ENCODE results near the gene FTH1. TPM values are rescaled to one million over a fixed set of nuclear protein-coding genes. Genes with fewer than 3 reads are reported as not detected.

Gene FTH1
- total and polyA plus RNA-seq, 2 of the 8 experiments (the other 6 are each of a cell fraction or from before 2014, with no cell fraction given) = 1,153 to 1,461 TPM

- Histone ChIP-seq H3K36me3 (ENCODE audit: control insufficient read depth in 2 of 4, insufficient read depth in 4 of 4, low read length in 3 of 4) (no peaks in the 10 kb centered on the region), H3K9ac (replicated peaks in 1 of 4; ENCODE audit: extremely low read depth in 1 of 4, low read depth in 3 of 4, low read length in 3 of 4) (no peak overlapping the region), H4K20me1 (replicated peaks in 1 of 2; ENCODE audit: control insufficient read depth in 1 of 2, insufficient read depth in 2 of 2, low read length in 2 of 2) (no peaks in the 10 kb centered on the region), H2BK20ac (ENCODE audit: low read length) (no peak overlapping the region), H3K4me2 (ENCODE audit: insufficient read depth in 1 of 2, low read depth in 2 of 2, low read length in 2 of 2) (no peak overlapping the region), H3K14ac (ENCODE audit: insufficient read length) (no peak overlapping the region), H4K5ac (ENCODE audit: insufficient read length, low read depth, low read length) (no peak overlapping the region), H3K23me2 (ENCODE audit: low read depth, low read length) (no peaks in the 10 kb centered on the region; the same call in 1 of the 2 replicates), H3K23ac (ENCODE audit: insufficient read length) (no peak overlapping the region), H3K18ac (ENCODE audit: extremely low read depth, low read length) (no peak overlapping the region), H2BK120ac (replicated peaks; ENCODE audit: low read depth, low read length) (no peak overlapping the region), H3K4me3 (ENCODE audit: extremely low read depth in 1 of 4, insufficient read depth in 2 of 4, low read depth in 3 of 4, low read length in 4 of 4) (no peak overlapping the region), H3K27me3 (replicated peaks in 1 of 4; ENCODE audit: control insufficient read depth in 3 of 4, extremely low read depth in 1 of 4, insufficient read depth in 3 of 4, low read length in 3 of 4) (no peaks in the 10 kb centered on the region), H3K4me1 (replicated peaks in 1 of 4; ENCODE audit: control insufficient read depth in 3 of 4, insufficient read depth in 4 of 4, low read length in 3 of 4) (no peaks in the 10 kb centered on the region; a peak in 1 of 7 replicates), H3K79me1 (ENCODE audit: low read depth, low read length) (no peaks in the 10 kb centered on the region), H3K4ac (replicated peaks; ENCODE audit: insufficient read length, low read depth, low read length) (no peak overlapping the region), H3K9me3 (ENCODE audit: insufficient read depth in 2 of 2, low read depth in 1 of 2, low read length in 1 of 2) (no peaks in the 10 kb centered on the region), H2AFZ (ENCODE audit: low read length) (no peak overlapping the region), H3K79me2 (ENCODE audit: control insufficient read depth in 1 of 2, insufficient read depth in 2 of 2, low read length in 2 of 2) (no peaks in the 10 kb centered on the region), H2BK5ac (ENCODE audit: low read depth, low read length) (no peak overlapping the region), H2BK15ac (ENCODE audit: low read length) (no peak overlapping the region), H2AK5ac (ENCODE audit: low read depth, low read length) (no peak overlapping the region), H4K8ac (ENCODE audit: extremely low read depth, insufficient read depth, low read length) (no peak overlapping the region), H2BK12ac (ENCODE audit: low read depth, low read length) (no peak overlapping the region), H3K56ac (replicated peaks; ENCODE audit: insufficient read length, low read depth, low read length) (no peak overlapping the region), H4K91ac (replicated peaks; ENCODE audit: insufficient read length, low read length) (no peak overlapping the region), H3K27ac (ENCODE audit: low read depth, low read length) (no peak overlapping the region)
- WGBS, 2 experiments (ENCODE audit: extremely low coverage in 1 of 2, insufficient coverage in 1 of 2, insufficient read length in 1 of 2, insufficient replicate concordance in 2 of 2, low coverage in 1 of 2, low lambda C conversion rate in 2 of 2, missing lambda C conversion rate in 1 of 2) = 90% methylated on average over 13 of the region's 13 CpGs; no CpG with 5 or more reads in 1 of the 2 experiments
- FAIRE-seq (no peak), DNase-seq (ENCODE audit: low read depth in 1 of 2, low spot score in 2 of 2) (no peak)
- ChIA-PET CTCF (ENCODE audit: partially characterized antibody) (interaction anchor here (1.0 to 10.3 kb wide), 15 partner anchors 9 to 163 kb away, joined by 3 to 658 read pairs (median 34); partner anchors contain the start of gene FADS3), POLR2A (ENCODE audit: partially characterized antibody) (interaction anchor here (0.9 to 9.0 kb wide), 5 partner anchors 16 to 116 kb away, joined by 3 to 137 read pairs (median 5); partner anchors contain the start of gene FTH1)
- TF ChIP-seq GABPA (IDR thresholded peaks at IDR 0.05; ENCODE audit: borderline replicate concordance, insufficient read depth, low read length) (no peak), PHF8 (conservative IDR thresholded peaks at IDR 0.05; ENCODE audit: low read depth, low read length) (no peak), CTBP2 (IDR thresholded peaks at IDR 0.05; ENCODE audit: borderline replicate concordance, insufficient read depth, insufficient read length, low read length) (no peak), RBBP5 (IDR thresholded peaks at IDR 0.05; ENCODE audit: borderline replicate concordance, low read depth, low read length) (no peak), ATF3 (IDR thresholded peaks at IDR 0.05; ENCODE audit: insufficient read depth, low read depth, low read length) (no peak), SIRT6 (IDR thresholded peaks at IDR 0.05; ENCODE audit: low read length) (no peak), ZNF274 (IDR thresholded peaks at IDR 0.05; ENCODE audit: borderline replicate concordance, extremely low read depth, low read length) (no peak), HDAC2 (IDR thresholded peaks at IDR 0.05; ENCODE audit: borderline replicate concordance in 1 of 2, low read depth in 2 of 2, low read length in 2 of 2) (no peak), CHD2 (IDR thresholded peaks at IDR 0.05; ENCODE audit: low read length) (no peak), MAX (IDR thresholded peaks at IDR 0.05) (no peak), SP2 (IDR thresholded peaks at IDR 0.05; ENCODE audit: low read length) (no peak), RFX5 (IDR thresholded peaks at IDR 0.05; ENCODE audit: borderline replicate concordance, low read depth, low read length) (no peak), NRF1 (IDR thresholded peaks at IDR 0.05; ENCODE audit: low read depth, low read length) (no peak)
Observed at GRCh38 chr11:61945191-61945590, 22.2 kb downstream of the FTH1 start.

Data from H1 (cell line).